HG03045 (cell line): ENCODE results near the gene APOA4.
"Not testable (repeated sequence)": the region's sequence is repeated elsewhere in the genome, so short reads cannot be mapped to it uniquely, and the experiment has no call there.

Experiments used
- ATAC-seq: cut with Tn5 transposase; IDR thresholded peaks from one replicate; pipeline ENCODE4 v1.9.1; 2021; ENCODE audit warnings: mild to moderate bottlenecking, moderate library complexity; ENCODE audit not compliant: unreplicated experiment

Gene APOA4

GRCh38 chr11:116849060-116849459 lies 26.0 kb upstream of the APOA4 start:
- no peak for ATAC-seq

DNA sequence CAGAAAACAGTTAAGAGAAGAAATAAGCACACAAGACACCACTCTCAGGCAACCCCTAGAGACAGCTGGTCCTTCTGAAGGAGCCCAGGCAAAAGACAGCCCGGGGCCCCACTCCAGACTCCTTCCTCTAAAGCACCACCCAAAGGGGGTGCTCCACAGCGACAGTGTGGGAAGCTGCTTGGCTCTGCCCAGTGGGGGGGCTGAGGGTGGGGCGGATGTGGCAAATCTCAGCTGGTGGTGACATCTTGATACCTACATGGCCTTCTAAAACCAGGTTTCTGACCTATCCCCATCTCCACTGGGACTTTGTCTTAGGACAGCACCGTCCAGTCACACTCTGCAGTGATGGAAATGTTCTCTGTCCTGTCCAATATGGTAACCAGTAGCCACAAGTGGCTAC lies 24.5 kb upstream of the APOA4 start:
- ATAC-seq: no peak

DNA sequence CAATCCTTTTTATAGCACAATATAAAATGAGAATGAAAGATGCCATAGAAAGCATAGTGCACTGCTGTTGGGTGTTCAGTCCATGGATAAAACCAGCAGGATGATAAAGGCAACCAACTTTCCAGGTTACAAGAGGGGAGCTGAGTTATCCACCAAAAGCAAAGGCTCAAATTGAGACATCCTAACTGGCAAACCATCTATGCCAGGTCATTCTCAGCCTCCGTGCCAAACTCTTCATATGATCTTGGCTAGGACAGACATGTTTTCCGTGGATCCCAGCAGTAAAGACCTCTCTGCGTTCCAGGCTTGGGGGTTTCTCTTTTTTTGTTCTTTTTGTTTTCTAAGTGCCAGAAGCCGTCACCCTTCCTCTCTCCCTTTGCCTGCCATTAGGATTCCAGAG lies 21.6 kb upstream of the APOA4 start:
- ATAC-seq: no peak

GRCh38 chr11:116843661-116844060 lies 20.6 kb upstream of the APOA4 start:
- ATAC-seq: no peak

GRCh38 chr11:116842909-116843308 lies 19.8 kb upstream of the APOA4 start:
- no peak for ATAC-seq

- no peak for ATAC-seq
Measured at GRCh38 chr11:116842117-116842516, 19.0 kb upstream of the APOA4 start.

DNA sequence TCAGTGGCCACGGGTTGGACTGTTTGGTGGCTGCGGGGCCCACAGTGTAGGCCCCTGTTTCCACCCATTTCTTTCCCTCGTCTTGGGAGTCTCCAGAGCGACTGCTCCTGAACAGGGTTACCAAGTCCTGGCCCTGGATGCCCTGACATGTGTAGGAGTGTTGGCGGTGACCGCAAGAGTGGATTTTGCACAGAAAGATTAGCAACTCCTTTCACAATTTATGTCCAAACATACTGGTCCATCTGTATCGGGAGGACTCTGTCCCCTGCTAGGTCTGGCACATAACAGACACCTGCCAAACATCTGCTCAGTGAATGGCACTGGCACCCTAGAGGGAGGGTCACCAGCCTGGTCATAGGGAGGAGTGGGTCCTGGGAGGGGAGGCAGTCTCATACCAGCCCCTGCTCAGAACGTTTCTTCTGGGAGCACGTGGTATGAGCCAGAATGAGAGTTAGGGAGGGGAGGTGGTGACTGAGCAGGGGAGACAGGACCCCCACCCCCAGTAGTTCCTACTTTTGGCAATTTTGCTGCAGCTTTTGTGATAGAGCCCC lies 17.7 kb upstream of the APOA4 start:
- ATAC-seq: no peak

- no peak for ATAC-seq
Measured at GRCh38 chr11:116840224-116840745, 17.2 kb upstream of the APOA4 start.

DNA sequence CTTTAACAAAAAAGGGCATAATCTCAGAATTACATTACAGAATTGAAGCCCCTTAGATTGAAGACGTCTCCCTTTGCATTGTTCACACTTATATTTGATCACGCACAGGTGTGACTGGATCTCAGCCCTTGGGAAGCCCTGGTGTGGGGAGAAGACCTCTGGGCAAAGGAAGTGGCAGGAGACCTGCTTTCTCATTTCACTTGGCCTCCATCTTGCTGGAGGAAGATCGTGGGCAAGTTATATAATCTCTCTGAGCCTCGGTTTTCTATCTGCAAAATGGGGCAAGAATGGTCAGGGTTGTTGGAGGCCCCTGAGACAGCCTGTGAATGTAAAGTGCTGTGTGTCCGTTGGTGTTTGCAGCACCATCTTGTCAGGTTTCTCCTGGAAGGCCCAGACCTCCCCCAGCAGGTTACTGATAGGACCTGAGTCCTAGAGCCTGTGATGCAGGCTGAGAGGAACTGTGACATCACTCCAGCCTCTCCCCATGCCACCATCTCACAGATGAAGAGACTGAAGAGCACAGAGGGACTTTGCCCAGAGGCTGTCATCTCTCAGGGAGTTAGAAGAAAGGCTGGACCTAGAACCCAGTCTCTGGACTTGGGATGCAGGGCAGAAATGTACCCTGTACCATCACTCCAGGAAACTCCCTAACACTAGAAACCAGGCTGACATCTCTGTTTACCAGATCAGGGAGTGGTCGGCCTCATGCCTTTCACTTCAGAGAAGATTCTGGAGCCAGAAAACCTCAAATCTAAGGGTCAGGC lies 15.4 kb upstream of the APOA4 start:
- no peak for ATAC-seq

DNA sequence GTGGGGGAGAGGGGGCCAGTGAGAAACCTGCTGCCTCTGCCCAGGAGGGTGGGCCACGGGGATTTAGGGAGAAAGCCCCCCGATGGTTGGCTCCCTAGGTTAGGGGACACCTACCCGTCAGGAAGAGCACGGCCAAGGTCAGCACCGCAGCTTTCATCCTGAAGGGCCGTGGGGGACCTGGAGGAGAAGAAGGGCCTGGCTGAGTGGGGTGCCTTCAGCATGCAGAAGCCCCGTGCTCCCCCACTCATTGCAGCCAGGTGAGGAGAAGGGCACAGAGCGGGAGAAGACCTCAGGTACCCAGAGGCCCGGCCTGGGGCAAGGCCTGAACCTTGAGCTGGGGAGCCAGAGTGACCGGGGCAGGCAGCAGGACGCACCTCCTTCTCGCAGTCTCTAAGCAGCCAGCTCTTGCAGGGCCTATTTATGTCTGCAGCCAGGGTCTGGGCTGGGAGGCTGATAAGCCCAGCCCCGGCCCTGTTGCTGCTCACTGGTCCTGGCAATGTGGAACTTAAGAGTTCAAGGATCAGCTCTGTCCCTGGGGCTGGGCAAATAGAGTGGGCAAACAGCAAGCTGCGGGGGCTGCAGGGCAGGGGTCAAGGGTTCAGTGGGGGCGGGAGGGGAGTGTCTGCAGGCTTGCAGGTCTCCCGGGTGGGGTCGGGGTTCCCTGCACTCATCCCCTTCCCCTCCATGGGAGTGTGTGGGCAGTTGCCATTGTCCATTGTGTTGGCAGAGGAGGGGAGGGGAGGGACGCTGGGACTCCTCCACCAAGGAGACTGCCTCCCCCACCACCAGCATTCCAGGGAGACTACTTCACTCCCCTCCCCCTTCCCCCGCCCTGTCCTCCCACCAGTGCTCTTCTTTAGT lies 14.4 kb upstream of the APOA4 start, which contains the start of gene APOA1:
Gene APOA1, minus strand, starts transcription at position 392 of the 861 bp plus-strand sequence. Its CDS starts 235 bp downstream, at position 157.
- no peak for ATAC-seq

GRCh38 chr11:116836632-116836991 lies 13.5 kb upstream of the APOA4 start:
- ATAC-seq: no peak

DNA sequence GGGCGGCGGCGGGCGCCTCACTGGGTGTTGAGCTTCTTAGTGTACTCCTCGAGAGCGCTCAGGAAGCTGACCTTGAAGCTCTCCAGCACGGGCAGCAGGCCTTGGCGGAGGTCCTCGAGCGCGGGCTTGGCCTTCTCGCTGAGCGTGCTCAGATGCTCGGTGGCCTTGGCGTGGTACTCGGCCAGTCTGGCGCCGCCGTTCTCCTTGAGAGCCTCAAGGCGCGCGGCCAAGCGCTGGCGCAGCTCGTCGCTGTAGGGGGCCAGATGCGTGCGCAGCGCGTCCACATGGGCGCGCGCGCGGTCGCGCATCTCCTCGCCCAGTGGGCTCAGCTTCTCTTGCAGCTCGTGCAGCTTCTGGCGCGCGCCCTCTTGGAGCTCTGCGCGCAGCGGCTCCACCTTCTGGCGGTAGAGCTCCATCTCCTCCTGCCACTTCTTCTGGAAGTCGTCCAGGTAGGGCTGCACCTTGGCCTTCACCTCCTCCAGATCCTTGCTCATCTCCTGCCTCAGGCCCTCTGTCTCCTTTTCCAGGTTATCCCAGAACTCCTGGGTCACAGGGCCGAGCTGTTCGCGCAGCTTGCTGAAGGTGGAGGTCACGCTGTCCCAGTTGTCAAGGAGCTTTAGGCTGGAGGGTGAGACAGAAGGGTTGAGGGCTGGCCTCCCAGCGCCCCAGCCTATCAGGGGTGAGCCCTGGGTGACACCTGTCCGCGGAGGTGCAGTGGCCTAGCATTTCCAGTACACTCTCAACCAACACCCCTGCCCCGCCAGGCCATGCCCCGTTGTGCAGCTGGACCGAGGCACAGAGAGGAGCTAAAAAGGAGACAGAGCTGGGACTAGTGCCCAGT lies 12.9 kb upstream of the APOA4 start:
- ATAC-seq: peak; percentile 66

DNA sequence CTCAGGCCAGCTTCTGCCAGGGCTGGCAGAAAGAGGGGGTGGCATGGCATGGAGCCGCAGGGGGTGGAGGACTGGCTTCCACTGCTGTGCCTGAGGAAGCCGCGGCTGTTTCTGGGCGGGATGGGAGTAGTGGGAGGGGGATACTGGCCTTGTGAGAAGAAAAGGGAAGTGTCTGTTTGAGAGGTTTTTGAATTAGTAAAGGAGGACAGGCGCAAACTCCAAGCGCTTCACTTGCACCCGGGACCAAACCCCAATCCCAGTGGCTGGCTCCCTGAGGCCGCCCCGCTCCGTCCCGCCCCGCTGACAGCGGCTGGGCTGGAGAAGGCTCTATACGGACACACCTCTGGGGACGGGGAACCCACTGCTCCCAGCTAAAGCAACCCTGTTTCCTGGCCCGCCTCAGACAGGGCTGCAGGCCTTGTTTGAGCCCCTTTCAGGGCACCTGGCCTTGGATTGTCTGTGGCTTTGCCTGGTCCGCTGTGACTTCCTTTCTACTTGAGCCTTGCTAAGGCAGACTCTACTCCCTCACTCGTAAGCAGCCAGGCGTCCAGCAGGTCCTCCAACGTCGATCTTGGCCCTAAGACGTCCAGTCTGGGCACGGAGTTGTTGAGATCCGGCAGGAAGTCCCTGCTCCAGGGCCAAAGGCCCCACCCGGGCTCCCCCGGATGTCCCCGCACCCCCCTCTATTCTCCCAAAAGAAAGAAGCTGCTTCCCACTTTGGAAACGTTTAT lies 12.1 kb upstream of the APOA4 start:
- ATAC-seq: peak; percentile 6

GRCh38 chr11:116834535-116835041 lies 11.5 kb upstream of the APOA4 start:
- not testable (repeated sequence) for ATAC-seq

GRCh38 chr11:116833816-116834534 lies 10.9 kb upstream of the APOA4 start:
- no peak for ATAC-seq

GRCh38 chr11:116833491-116833815 lies 10.3 kb upstream of the APOA4 start:
- no peak for ATAC-seq

DNA sequence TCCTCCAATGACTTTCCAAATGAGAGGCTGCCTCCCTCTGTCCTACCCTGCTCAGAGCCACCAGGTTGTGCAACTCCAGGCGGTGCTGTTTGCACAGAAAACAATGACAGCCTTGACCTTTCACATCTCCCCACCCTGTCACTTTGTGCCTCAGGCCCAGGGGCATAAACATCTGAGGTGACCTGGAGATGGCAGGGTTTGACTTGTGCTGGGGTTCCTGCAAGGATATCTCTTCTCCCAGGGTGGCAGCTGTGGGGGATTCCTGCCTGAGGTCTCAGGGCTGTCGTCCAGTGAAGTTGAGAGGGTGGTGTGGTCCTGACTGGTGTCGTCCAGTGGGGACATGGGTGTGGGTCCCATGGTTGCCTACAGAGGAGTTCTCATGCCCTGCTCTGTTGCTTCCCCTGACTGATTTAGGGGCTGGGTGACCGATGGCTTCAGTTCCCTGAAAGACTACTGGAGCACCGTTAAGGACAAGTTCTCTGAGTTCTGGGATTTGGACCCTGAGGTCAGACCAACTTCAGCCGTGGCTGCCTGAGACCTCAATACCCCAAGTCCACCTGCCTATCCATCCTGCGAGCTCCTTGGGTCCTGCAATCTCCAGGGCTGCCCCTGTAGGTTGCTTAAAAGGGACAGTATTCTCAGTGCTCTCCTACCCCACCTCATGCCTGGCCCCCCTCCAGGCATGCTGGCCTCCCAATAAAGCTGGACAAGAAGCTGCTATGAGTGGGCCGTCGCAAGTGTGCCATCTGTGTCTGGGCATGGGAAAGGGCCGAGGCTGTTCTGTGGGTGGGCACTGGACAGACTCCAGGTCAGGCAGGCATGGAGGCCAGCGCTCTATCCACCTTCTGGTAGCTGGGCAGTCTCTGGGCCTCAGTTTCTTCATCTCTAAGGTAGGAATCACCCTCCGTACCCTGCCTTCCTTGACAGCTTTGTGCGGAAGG lies 9.5 kb upstream of the APOA4 start:
- ATAC-seq: no peak

DNA sequence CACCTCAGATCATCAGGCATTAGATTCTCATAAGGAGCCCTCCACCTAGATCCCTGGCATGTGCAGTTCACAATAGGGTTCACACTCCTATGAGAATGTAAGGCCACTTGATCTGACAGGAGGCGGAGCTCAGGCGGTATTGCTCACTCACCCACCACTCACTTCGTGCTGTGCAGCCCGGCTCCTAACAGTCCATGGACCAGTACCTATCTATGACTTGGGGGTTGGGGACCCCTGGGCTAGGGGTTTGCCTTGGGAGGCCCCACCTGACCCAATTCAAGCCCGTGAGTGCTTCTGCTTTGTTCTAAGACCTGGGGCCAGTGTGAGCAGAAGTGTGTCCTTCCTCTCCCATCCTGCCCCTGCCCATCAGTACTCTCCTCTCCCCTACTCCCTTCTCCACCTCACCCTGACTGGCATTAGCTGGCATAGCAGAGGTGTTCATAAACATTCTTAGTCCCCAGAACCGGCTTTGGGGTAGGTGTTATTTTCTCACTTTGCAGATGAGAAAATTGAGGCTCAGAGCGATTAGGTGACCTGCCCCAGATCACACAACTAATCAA lies 8.8 kb upstream of the APOA4 start:
- no peak for ATAC-seq
